CD4-positive, alpha-beta T cell (primary cell): ENCODE results near the gene C10orf67. TPM values are rescaled to one million over a fixed set of nuclear protein-coding genes. Genes with fewer than 3 reads are reported as not detected.

Experiments used
- ATAC-seq: fragments of 200-7000 bp; cut with Tn5 transposase; one replicate; pipeline ENCODE4 v1.10.0; 2022; ENCODE audit warnings: mild to moderate bottlenecking; ENCODE audit not compliant: poor library complexity
- CTCF ChIA-PET: fragments of 350-600 bp; sonication (Branson Sonifier 250); formaldehyde crosslinking; loops from one replicate; lab custom pipeline; 2021; ENCODE audit warnings: antibody characterized with exemption, inconsistent platforms; lab: Charles Lee
- POLR2A ChIA-PET: fragments of 350-600 bp; sonication (Branson Sonifier 250); formaldehyde crosslinking; loops from one replicate; lab custom pipeline; 2021; ENCODE audit warnings: antibody characterized with exemption, inconsistent platforms; lab: Charles Lee
- DNase-seq, 14 experiments: peaks; one replicate each; pipeline ENCODE4 v3.0.0-alpha.2; 2013 to 2020; ENCODE audit warnings: mixed read lengths in 2 of 14
- H3K27ac ChIP-seq, 2 donors: one replicate each; pipeline versions ENCODE4 v1.5.1 to v1.7.0; 2013; ENCODE audit warnings: low read length in 2 of 2, low read depth in 1 of 2, mild to moderate bottlenecking in 1 of 2
- H3K27me3 ChIP-seq, 2 experiments: 1 replicate in 1 of 2; 2 replicates in 1 of 2; pipeline versions ENCODE4 v1.6.1 to v1.7.0; 2013; ENCODE audit warnings: low read length in 2 of 2, control low read depth in 1 of 2, mild to moderate bottlenecking in 1 of 2, moderate library complexity in 1 of 2; ENCODE audit not compliant: insufficient read depth in 2 of 2, control insufficient read depth in 1 of 2
- H3K36me3 ChIP-seq: one replicate; pipeline ENCODE4 v1.6.1; 2013; ENCODE audit warnings: low read length, control low read depth; ENCODE audit not compliant: insufficient read depth
- H3K4me1 ChIP-seq: one replicate; pipeline ENCODE4 v1.6.1; 2013; ENCODE audit warnings: low read length, control low read depth; ENCODE audit not compliant: insufficient read depth
- H3K4me3 ChIP-seq: one replicate; pipeline ENCODE4 v1.5.1; 2013; ENCODE audit warnings: mild to moderate bottlenecking, low read length, moderate library complexity
- H3K9me3 ChIP-seq, 2 experiments: 1 replicate in 1 of 2; 2 replicates in 1 of 2; pipeline versions ENCODE4 v1.6.1 to v1.7.0; 2013; ENCODE audit warnings: low read length in 2 of 2, mild to moderate bottlenecking in 2 of 2, control low read depth in 1 of 2, moderate library complexity in 1 of 2; ENCODE audit not compliant: control insufficient read depth in 1 of 2, insufficient read depth in 1 of 2
- H3K27ac Mint-ChIP-seq: one replicate; pipeline ENCODE4 v1.8.0; 2020; ENCODE audit warnings: mixed read lengths
- H3K27me3 Mint-ChIP-seq: one replicate; pipeline ENCODE4 v1.8.0; 2021; ENCODE audit warnings: mixed read lengths
- H3K36me3 Mint-ChIP-seq: one replicate; pipeline ENCODE4 v1.8.0; 2021; ENCODE audit warnings: low read depth, mixed read lengths
- H3K4me1 Mint-ChIP-seq: one replicate; pipeline ENCODE4 v1.8.0; 2021; ENCODE audit warnings: low read depth, mixed read lengths
- H3K4me3 Mint-ChIP-seq: one replicate; pipeline ENCODE4 v1.8.0; 2020; ENCODE audit warnings: mild to moderate bottlenecking, mixed read lengths
- H3K9me3 Mint-ChIP-seq: one replicate; pipeline ENCODE4 v1.8.0; 2020; ENCODE audit warnings: mixed read lengths
- intact Hi-C, 2 experiments: fragments of 100-400 bp; cut with DNase I in 1 of 2; cut with micrococcal nuclease in 1 of 2; formaldehyde crosslinking; loops; one replicate each; pipeline versions ENCODE4 v1.15.1 to v1.9.0; 2023 to 2025; cut with DNase I, micrococcal nuclease
- total RNA-seq, 174 experiments: library from RNA in 2 of 174; stranded (reverse) in 2 of 174; gene quantifications; one replicate each; pipeline ENCODE4 v1.2.3 and lab custom pipeline; 2021 to 2026
- TF ChIP-seq, protein P1 (sequence below): fragments of 200-600 bp; IDR thresholded peaks from one replicate; pipeline ENCODE4 v1.8.0; 2022; ENCODE audit warnings: antibody characterized with exemption, mild to moderate bottlenecking

The C10orf67 gene
- total RNA-seq, 2 experiments from 2014 or later: not detected

DNA sequence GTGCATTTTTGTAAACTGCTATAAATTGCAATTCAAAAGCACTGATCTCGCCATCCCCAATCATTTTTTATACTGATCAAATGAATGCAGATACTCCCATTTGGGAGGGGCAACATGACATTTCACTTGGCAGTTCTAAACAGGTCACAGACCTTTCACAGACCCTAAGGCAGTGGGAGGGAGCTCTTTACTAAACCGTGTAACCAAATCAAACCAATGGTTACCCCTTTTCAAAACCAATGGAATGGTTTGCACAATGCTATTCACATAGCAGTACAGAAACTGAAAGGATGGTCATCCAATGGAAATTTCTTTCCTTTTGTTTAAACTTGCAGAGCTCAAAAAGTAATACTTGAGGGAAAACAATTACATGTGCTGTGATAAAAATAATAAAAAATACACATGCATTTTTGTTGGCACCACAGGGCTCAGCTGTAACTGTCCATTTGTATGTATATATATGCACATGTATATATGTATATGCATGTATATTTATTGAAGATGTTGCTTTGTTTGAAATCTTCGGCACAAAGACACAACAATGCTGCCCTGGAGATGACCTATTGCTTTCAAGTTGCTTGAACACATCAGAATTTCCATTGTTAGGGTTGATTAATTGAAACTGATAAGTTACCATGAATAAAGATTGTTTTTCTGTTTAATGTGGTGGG lies 138.5 kb downstream of the C10orf67 start:
- Histone ChIP-seq H3K27ac (no peak overlapping the region), H3K27me3 (peaks cover 27 to 36% of the 10 kb centered on the region in 2 experiments), H3K4me3 (no peak overlapping the region), H3K36me3 (no peaks in the 10 kb centered on the region), H3K9me3 (peaks cover 0 to 5% of the 10 kb centered on the region in 2 experiments), H3K4me1 (no peaks in the 10 kb centered on the region)
- ChIA-PET POLR2A (no interaction called here), CTCF (no interaction called here)
- no peaks in the 10 kb centered on the region for H3K4me1 Mint-ChIP-seq
- ATAC-seq (no peak), DNase-seq (no peak)
- H3K9me3 Mint-ChIP-seq: no peaks in the 10 kb centered on the region
- H3K36me3 Mint-ChIP-seq: no peaks in the 10 kb centered on the region
- peaks cover 79% of the 10 kb centered on the region for H3K27me3 Mint-ChIP-seq
- intact Hi-C loops: no loop called here
- TF ChIP-seq, protein P1, sequence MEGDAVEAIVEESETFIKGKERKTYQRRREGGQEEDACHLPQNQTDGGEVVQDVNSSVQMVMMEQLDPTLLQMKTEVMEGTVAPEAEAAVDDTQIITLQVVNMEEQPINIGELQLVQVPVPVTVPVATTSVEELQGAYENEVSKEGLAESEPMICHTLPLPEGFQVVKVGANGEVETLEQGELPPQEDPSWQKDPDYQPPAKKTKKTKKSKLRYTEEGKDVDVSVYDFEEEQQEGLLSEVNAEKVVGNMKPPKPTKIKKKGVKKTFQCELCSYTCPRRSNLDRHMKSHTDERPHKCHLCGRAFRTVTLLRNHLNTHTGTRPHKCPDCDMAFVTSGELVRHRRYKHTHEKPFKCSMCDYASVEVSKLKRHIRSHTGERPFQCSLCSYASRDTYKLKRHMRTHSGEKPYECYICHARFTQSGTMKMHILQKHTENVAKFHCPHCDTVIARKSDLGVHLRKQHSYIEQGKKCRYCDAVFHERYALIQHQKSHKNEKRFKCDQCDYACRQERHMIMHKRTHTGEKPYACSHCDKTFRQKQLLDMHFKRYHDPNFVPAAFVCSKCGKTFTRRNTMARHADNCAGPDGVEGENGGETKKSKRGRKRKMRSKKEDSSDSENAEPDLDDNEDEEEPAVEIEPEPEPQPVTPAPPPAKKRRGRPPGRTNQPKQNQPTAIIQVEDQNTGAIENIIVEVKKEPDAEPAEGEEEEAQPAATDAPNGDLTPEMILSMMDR: no peak
- H3K4me3 Mint-ChIP-seq: no peak overlapping the region
- no peak overlapping the region for H3K27ac Mint-ChIP-seq

DNA sequence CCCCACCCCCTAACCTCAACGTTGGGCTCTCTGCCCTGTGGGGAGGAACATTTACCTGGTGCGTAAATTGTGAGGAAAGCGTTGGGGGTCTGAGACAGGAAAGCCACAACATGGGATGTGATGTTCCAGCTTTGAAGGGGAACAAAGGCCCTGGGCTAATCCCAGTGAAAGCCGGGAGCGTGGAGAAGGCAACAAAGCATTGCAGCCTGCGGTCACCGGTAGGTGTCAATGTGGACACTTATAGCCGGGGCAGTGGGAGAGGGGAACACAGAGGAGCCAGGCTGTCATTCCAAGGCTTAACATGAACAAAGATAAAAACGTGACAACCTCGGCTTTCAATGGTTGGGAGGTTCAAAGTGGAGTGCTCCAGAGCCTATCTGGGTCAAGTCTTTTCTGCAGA lies 139.8 kb downstream of the C10orf67 start:
- H3K36me3 Mint-ChIP-seq: no peaks in the 10 kb centered on the region
- TF ChIP-seq, protein P1: no peak
- Histone ChIP-seq H3K4me1 (peaks cover 2% of the 10 kb centered on the region), H3K9me3 (peaks cover 0 to 6% of the 10 kb centered on the region in 2 experiments), H3K27ac (no peak overlapping the region), H3K27me3 (peaks cover 37 to 49% of the 10 kb centered on the region in 2 experiments), H3K4me3 (no peak overlapping the region), H3K36me3 (no peaks in the 10 kb centered on the region)
- DNase-seq (no peak), ATAC-seq (no peak)
- H3K27ac Mint-ChIP-seq: no peak overlapping the region
- H3K4me3 Mint-ChIP-seq: no peak overlapping the region
- CTCF ChIA-PET: interaction anchor here (0.7 kb wide), 1 partner anchor 10 kb away, joined by 3 read pairs; no protein-coding TSS in a partner anchor
- H3K9me3 Mint-ChIP-seq: no peaks in the 10 kb centered on the region
- no peaks in the 10 kb centered on the region for H3K4me1 Mint-ChIP-seq
- H3K27me3 Mint-ChIP-seq: peaks cover 83% of the 10 kb centered on the region
- intact Hi-C loops: no loop called here
- POLR2A ChIA-PET: no interaction called here

DNA sequence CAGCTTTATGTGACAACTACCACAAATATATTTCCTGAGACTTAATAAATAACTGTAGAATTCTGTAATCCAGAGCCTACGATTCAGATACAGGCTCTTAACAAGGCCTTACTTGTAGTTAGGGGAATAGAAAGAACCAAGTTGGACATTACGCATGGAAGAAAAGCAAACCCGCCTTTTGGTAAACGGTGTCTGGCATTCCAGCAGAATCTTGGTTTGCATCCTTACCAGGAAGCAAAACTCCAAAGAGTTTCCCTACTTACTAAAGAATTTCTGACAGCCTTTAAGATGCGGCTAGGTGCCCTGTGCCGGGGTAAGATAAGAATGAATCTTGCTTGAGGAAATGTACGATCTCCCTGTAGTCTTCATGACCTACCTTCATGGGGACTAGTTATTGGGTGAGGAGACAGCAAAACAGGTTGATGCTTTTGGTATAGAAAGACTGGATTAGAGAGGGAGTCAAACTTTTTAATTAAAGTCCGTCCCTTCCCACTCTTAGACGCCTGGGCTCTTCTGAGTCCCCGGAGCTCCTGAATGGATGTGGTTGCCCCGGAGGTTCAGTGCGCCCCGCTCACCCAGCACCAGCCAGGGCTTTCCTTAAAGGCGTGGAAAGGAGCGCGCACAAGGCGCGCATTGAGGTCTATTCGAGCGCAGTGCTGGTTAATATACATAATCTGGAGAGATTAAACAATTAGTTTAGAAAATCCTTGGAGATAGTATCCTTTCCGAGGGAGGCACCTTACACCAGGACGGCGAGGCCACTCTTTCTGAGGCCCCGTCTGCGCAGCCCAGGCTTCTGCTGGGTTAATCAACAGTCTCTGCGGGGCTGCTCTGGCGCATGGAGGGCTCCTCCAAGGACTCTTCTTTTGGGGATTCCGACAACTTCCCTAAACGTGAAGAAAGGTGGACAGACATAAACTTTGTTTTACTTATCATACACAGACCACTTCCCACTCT lies 140.9 kb downstream of the C10orf67 start:
- TF ChIP-seq, protein P1: no peak
- no peaks in the 10 kb centered on the region for H3K9me3 Mint-ChIP-seq
- intact Hi-C loops: no loop called here
- no peak overlapping the region for H3K4me3 Mint-ChIP-seq
- Histone ChIP-seq H3K27ac (no peak overlapping the region), H3K36me3 (no peaks in the 10 kb centered on the region), H3K27me3 (peaks cover 47 to 60% of the 10 kb centered on the region in 2 experiments), H3K4me3 (no peak overlapping the region), H3K4me1 (peaks cover 11% of the 10 kb centered on the region), H3K9me3 (peaks cover 0 to 17% of the 10 kb centered on the region in 2 experiments)
- ChIA-PET CTCF (interaction anchor here (0.7 kb wide), 1 partner anchor 12 kb away, joined by 3 read pairs; no protein-coding TSS in a partner anchor), POLR2A (no interaction called here)
- no peaks in the 10 kb centered on the region for H3K36me3 Mint-ChIP-seq
- peaks cover 78% of the 10 kb centered on the region for H3K27me3 Mint-ChIP-seq
- no peak for DNase-seq
- ATAC-seq: no peak
- H3K4me1 Mint-ChIP-seq: no peaks in the 10 kb centered on the region
- no peak overlapping the region for H3K27ac Mint-ChIP-seq
